ENCODE data around the gene TAF6. TPM values are rescaled to one million over a fixed set of nuclear protein-coding genes. Genes with fewer than 3 reads are reported as not detected.

The TAF6 gene
- total and polyA plus RNA-seq, 9 of the 15 experiments (the other 6 are each of a cell fraction or from before 2014, with no cell fraction given): 0.78 to 78.7 (median 21.3) TPM

GRCh38 chr7:100088621-100089457 is 30.3 kb downstream of the TAF6 start, which contains the start of gene COPS6 (continued):
- TF ChIP-seq ZNF140 (CRISPR knock-in tag; IDR thresholded peaks at IDR 0.05): no peak
- TF ChIP-seq, protein P1, sequence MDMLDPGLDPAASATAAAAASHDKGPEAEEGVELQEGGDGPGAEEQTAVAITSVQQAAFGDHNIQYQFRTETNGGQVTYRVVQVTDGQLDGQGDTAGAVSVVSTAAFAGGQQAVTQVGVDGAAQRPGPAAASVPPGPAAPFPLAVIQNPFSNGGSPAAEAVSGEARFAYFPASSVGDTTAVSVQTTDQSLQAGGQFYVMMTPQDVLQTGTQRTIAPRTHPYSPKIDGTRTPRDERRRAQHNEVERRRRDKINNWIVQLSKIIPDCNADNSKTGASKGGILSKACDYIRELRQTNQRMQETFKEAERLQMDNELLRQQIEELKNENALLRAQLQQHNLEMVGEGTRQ (CRISPR knock-in tag; IDR thresholded peaks at IDR 0.05): no peak
- TF ChIP-seq RFX7 (CRISPR knock-in tag; IDR thresholded peaks at IDR 0.05): no peak
- TF ChIP-seq MYC (IDR thresholded peaks at IDR 0.05; ENCODE audit: low read depth, low read length): peak; percentile 96
- peak; percentile 64; the same call in 1 of the 2 replicates for TF ChIP-seq MYC (CRISPR knock-in tag; IDR thresholded peaks at IDR 0.05; ENCODE audit: borderline replicate concordance, low read depth)
- TF ChIP-seq TSC22D4 (tag; IDR thresholded peaks at IDR 0.05): no peak
- no peak for TF ChIP-seq POLR3A (IDR thresholded peaks at IDR 0.05; ENCODE audit: borderline replicate concordance, extremely low read depth, insufficient read depth, insufficient read length)
- TF ChIP-seq ZNF408 (CRISPR knock-in tag; IDR thresholded peaks at IDR 0.05; ENCODE audit: low read depth): no peak
- no peak for TF ChIP-seq CTCF (IDR thresholded peaks at IDR 0.05 in 2 of 3, conservative IDR thresholded peaks at IDR 0.05 in 1 of 3; ENCODE audit: insufficient read depth in 2 of 3, low read depth in 1 of 3, low read length in 3 of 3)
- TF ChIP-seq BHLHE40 (IDR thresholded peaks at IDR 0.05; ENCODE audit: low read length): peak; percentile 59
- TF ChIP-seq HOMEZ (CRISPR knock-in tag; IDR thresholded peaks at IDR 0.05): no peak
- TF ChIP-seq, protein P2, sequence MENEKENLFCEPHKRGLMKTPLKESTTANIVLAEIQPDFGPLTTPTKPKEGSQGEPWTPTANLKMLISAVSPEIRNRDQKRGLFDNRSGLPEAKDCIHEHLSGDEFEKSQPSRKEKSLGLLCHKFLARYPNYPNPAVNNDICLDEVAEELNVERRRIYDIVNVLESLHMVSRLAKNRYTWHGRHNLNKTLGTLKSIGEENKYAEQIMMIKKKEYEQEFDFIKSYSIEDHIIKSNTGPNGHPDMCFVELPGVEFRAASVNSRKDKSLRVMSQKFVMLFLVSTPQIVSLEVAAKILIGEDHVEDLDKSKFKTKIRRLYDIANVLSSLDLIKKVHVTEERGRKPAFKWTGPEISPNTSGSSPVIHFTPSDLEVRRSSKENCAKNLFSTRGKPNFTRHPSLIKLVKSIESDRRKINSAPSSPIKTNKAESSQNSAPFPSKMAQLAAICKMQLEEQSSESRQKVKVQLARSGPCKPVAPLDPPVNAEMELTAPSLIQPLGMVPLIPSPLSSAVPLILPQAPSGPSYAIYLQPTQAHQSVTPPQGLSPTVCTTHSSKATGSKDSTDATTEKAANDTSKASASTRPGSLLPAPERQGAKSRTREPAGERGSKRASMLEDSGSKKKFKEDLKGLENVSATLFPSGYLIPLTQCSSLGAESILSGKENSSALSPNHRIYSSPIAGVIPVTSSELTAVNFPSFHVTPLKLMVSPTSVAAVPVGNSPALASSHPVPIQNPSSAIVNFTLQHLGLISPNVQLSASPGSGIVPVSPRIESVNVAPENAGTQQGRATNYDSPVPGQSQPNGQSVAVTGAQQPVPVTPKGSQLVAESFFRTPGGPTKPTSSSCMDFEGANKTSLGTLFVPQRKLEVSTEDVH (IDR thresholded peaks at IDR 0.05; ENCODE audit: low read depth, partially characterized antibody): peak; percentile 62
- peak; percentile 52; the same call in 1 of the 2 replicates for TF ChIP-seq ZBTB7A (IDR thresholded peaks at IDR 0.05; ENCODE audit: borderline replicate concordance, control insufficient read depth, low read depth, low read length)
- 0 out of 2 replicates have a peak, but pooled peaks have one; percentile 42 for TF ChIP-seq SOX6 (IDR thresholded peaks at IDR 0.05)
- TF ChIP-seq FOXA1 (IDR thresholded peaks at IDR 0.05; ENCODE audit: borderline replicate concordance): no peak
- TF ChIP-seq HCFC1 (IDR thresholded peaks at IDR 0.05; ENCODE audit: low read depth, low read length): peak; percentile 66
- TF ChIP-seq ZFX (CRISPR knock-in tag; IDR thresholded peaks at IDR 0.05): peak; percentile 98
- peak; percentile 95 for TF ChIP-seq ZNF395 (CRISPR knock-in tag; IDR thresholded peaks at IDR 0.05)

All from K562 (cell line).